ENCODE results near the gene USH2A.

The USH2A gene

DNA sequence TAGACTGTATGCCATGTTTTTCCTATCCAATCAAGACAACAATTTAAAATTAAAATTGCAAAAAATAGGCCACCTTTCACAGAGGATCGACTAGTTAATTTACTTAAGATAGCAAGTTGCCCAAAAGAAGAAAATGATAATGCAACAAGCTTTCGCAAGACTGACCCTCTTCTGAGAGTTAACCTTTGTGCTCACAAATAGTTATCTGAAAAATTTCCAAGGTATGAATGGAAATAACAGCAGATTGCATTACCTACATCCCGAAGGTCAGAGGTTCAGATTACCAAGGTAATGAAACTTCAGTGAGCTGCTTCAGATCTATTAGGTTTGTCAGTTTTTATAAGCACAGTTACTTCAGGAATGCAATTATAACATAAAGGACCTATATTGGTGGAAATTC lies 558.2 kb downstream of the USH2A start:
- H3K27me3 ChIP-seq (ENCODE audit: control insufficient read depth in 3 of 3, insufficient read depth in 3 of 3, low read depth in 1 of 3, low read length in 3 of 3) = no peaks in the 10 kb centered on the region
- no peak overlapping the region for H2AFZ ChIP-seq (ENCODE audit: low read length)
- H3K4me1 ChIP-seq (ENCODE audit: control insufficient read depth in 2 of 2, insufficient read depth in 1 of 2, low read depth in 1 of 2, low read length in 2 of 2) = no peaks in the 10 kb centered on the region
- no peak overlapping the region for H3K4me2 ChIP-seq (ENCODE audit: insufficient read depth, low read length, poor library complexity, severe bottlenecking)
- no peak overlapping the region for H2BK120ac ChIP-seq (ENCODE audit: low read depth, low read length)
- no peaks in the 10 kb centered on the region for H3K9me3 ChIP-seq (replicated peaks in 1 of 2; ENCODE audit: control insufficient read depth in 2 of 2, insufficient read depth in 1 of 2, low read depth in 1 of 2, low read length in 2 of 2)
- H3K27ac ChIP-seq (replicated peaks; ENCODE audit: low read length) = no peak overlapping the region
- H3K18ac ChIP-seq (ENCODE audit: low read length) = no peak overlapping the region
- no peak overlapping the region for H2BK15ac ChIP-seq (ENCODE audit: low read length)
- H3K36me3 ChIP-seq (replicated peaks in 1 of 2; ENCODE audit: control insufficient read depth in 2 of 2, insufficient read depth in 2 of 2, low read length in 2 of 2) = no peaks in the 10 kb centered on the region
- H3K4me3 ChIP-seq (ENCODE audit: low read length in 2 of 2) = no peak overlapping the region
- no peak for DNase-seq (ENCODE audit: low spot score)
- no peak overlapping the region for H4K8ac ChIP-seq (ENCODE audit: low read depth, low read length)
- no CpG with 5 or more reads among the region's 3 CpGs for WGBS, 2 donors (ENCODE audit: extremely low coverage in 2 of 2, insufficient read length in 2 of 2, insufficient replicate concordance in 1 of 2)
- no peak overlapping the region for H3K23ac ChIP-seq (ENCODE audit: low read depth, low read length, poor library complexity)
- no peak overlapping the region for H2BK12ac ChIP-seq (ENCODE audit: low read length)
- H3K14ac ChIP-seq (ENCODE audit: low read length) = no peak overlapping the region
- no peak overlapping the region for H4K91ac ChIP-seq (ENCODE audit: low read depth, low read length, poor library complexity)
- no peaks in the 10 kb centered on the region for H3K79me1 ChIP-seq (ENCODE audit: low read depth, low read length)
- no peak overlapping the region for H2BK5ac ChIP-seq (ENCODE audit: low read length)
- no peak overlapping the region for H2AK5ac ChIP-seq (ENCODE audit: low read depth, low read length)
- H3K9ac ChIP-seq (ENCODE audit: low read depth, low read length, poor library complexity) = no peak overlapping the region
- no peak overlapping the region for H3K4ac ChIP-seq (ENCODE audit: low read length)

DNA sequence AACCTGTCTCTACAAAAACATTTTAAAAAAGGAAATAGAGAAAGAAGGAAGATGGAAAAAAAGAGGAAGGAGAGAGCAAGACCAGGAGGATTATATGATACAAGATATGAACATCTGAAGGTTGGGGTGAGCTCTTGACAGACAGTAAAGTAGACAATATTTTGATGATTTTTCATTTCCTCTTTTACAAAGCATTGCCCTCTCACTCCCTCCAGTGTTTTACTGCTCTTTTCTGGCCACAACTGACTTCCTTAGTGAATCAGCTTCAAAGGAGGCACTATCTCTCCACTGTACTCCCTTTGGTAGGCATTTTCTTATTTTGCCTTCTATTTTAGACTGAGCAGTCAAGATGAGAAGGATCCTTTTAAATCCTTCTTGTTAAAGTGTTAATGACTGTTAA lies 559.5 kb downstream of the USH2A start:
- Histone ChIP-seq H2BK120ac (ENCODE audit: low read depth, low read length) (no peak overlapping the region), H3K4ac (ENCODE audit: low read length) (no peak overlapping the region), H2AFZ (ENCODE audit: low read length) (no peak overlapping the region), H3K18ac (ENCODE audit: low read length) (no peak overlapping the region), H3K4me1 (ENCODE audit: control insufficient read depth in 2 of 2, insufficient read depth in 1 of 2, low read depth in 1 of 2, low read length in 2 of 2) (no peaks in the 10 kb centered on the region), H3K27ac (replicated peaks; ENCODE audit: low read length) (no peak overlapping the region), H3K4me3 (ENCODE audit: low read length in 2 of 2) (no peak overlapping the region), H3K14ac (ENCODE audit: low read length) (no peak overlapping the region), H3K23ac (ENCODE audit: low read depth, low read length, poor library complexity) (no peak overlapping the region), H3K9me3 (replicated peaks in 1 of 2; ENCODE audit: control insufficient read depth in 2 of 2, insufficient read depth in 1 of 2, low read depth in 1 of 2, low read length in 2 of 2) (no peaks in the 10 kb centered on the region), H3K27me3 (ENCODE audit: control insufficient read depth in 3 of 3, insufficient read depth in 3 of 3, low read depth in 1 of 3, low read length in 3 of 3) (no peaks in the 10 kb centered on the region), H3K79me1 (ENCODE audit: low read depth, low read length) (no peaks in the 10 kb centered on the region), H2BK15ac (ENCODE audit: low read length) (no peak overlapping the region), H4K8ac (ENCODE audit: low read depth, low read length) (no peak overlapping the region), H2BK5ac (ENCODE audit: low read length) (no peak overlapping the region), H4K91ac (ENCODE audit: low read depth, low read length, poor library complexity) (no peak overlapping the region), H3K9ac (ENCODE audit: low read depth, low read length, poor library complexity) (no peak overlapping the region), H2BK12ac (ENCODE audit: low read length) (no peak overlapping the region), H3K36me3 (replicated peaks in 1 of 2; ENCODE audit: control insufficient read depth in 2 of 2, insufficient read depth in 2 of 2, low read length in 2 of 2) (no peaks in the 10 kb centered on the region), H2AK5ac (ENCODE audit: low read depth, low read length) (no peak overlapping the region), H3K4me2 (ENCODE audit: insufficient read depth, low read length, poor library complexity, severe bottlenecking) (no peak overlapping the region)
- no peak for DNase-seq (ENCODE audit: low spot score)

- Histone ChIP-seq H3K27me3 (ENCODE audit: control insufficient read depth in 3 of 3, insufficient read depth in 3 of 3, low read depth in 1 of 3, low read length in 3 of 3) (no peaks in the 10 kb centered on the region), H3K36me3 (replicated peaks in 1 of 2; ENCODE audit: control insufficient read depth in 2 of 2, insufficient read depth in 2 of 2, low read length in 2 of 2) (no peaks in the 10 kb centered on the region), H3K14ac (ENCODE audit: low read length) (no peak overlapping the region), H3K9me3 (replicated peaks in 1 of 2; ENCODE audit: control insufficient read depth in 2 of 2, insufficient read depth in 1 of 2, low read depth in 1 of 2, low read length in 2 of 2) (no peaks in the 10 kb centered on the region), H4K8ac (ENCODE audit: low read depth, low read length) (no peak overlapping the region), H2BK15ac (ENCODE audit: low read length) (no peak overlapping the region), H2AFZ (ENCODE audit: low read length) (no peak overlapping the region), H2BK120ac (ENCODE audit: low read depth, low read length) (no peak overlapping the region), H3K9ac (ENCODE audit: low read depth, low read length, poor library complexity) (no peak overlapping the region), H3K23ac (ENCODE audit: low read depth, low read length, poor library complexity) (no peak overlapping the region), H2BK5ac (ENCODE audit: low read length) (no peak overlapping the region), H3K4me1 (ENCODE audit: control insufficient read depth in 2 of 2, insufficient read depth in 1 of 2, low read depth in 1 of 2, low read length in 2 of 2) (no peaks in the 10 kb centered on the region), H3K4ac (ENCODE audit: low read length) (no peak overlapping the region), H4K91ac (ENCODE audit: low read depth, low read length, poor library complexity) (no peak overlapping the region), H3K79me1 (ENCODE audit: low read depth, low read length) (no peaks in the 10 kb centered on the region), H2BK12ac (ENCODE audit: low read length) (no peak overlapping the region), H3K27ac (replicated peaks; ENCODE audit: low read length) (no peak overlapping the region), H3K18ac (ENCODE audit: low read length) (no peak overlapping the region), H3K4me2 (ENCODE audit: insufficient read depth, low read length, poor library complexity, severe bottlenecking) (no peak overlapping the region), H2AK5ac (ENCODE audit: low read depth, low read length) (no peak overlapping the region), H3K4me3 (ENCODE audit: low read length in 2 of 2) (no peak overlapping the region)
- no CpG with 5 or more reads among the region's 3 CpGs for WGBS, 2 donors (ENCODE audit: extremely low coverage in 2 of 2, insufficient read length in 2 of 2, insufficient replicate concordance in 1 of 2)
- no peak for DNase-seq (ENCODE audit: low spot score)
Observed at GRCh38 chr1:215860833-215861232, 562.4 kb downstream of the USH2A start.

DNA sequence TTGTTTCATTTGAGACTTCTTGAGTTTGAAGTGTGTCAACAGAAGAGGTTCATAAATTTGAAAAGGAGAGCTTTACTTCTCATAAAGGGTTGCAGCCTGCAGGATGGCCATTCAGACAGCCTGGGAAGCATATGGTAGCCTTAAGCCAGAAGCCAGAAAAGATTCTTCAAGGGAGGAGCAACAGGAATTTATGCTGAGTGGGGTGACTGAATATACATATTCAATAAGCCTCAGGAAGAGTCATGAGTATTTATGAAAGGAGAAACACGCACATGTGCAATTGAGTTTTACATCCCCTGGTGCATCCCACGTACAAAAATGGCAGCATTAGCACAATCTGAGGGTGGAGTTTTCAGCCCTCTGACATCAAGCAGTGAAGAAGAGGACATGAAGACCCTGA lies 565.9 kb downstream of the USH2A start:
- H3K4me3 ChIP-seq (ENCODE audit: low read length in 2 of 2) = no peak overlapping the region
- no CpG with 5 or more reads among the region's 2 CpGs for WGBS, 2 donors (ENCODE audit: extremely low coverage in 2 of 2, insufficient read length in 2 of 2, insufficient replicate concordance in 1 of 2)

More for the DNA sequence above, 565.9 kb downstream of the USH2A start:
- no peak for DNase-seq (ENCODE audit: low spot score)
- Histone ChIP-seq H3K4me1 (ENCODE audit: control insufficient read depth in 2 of 2, insufficient read depth in 1 of 2, low read depth in 1 of 2, low read length in 2 of 2) (no peaks in the 10 kb centered on the region), H3K4me2 (ENCODE audit: insufficient read depth, low read length, poor library complexity, severe bottlenecking) (no peak overlapping the region), H3K9me3 (replicated peaks in 1 of 2; ENCODE audit: control insufficient read depth in 2 of 2, insufficient read depth in 1 of 2, low read depth in 1 of 2, low read length in 2 of 2) (peaks cover 0 to 2% of the 10 kb centered on the region in 2 donors), H2BK12ac (ENCODE audit: low read length) (no peak overlapping the region), H3K18ac (ENCODE audit: low read length) (no peak overlapping the region), H3K36me3 (replicated peaks in 1 of 2; ENCODE audit: control insufficient read depth in 2 of 2, insufficient read depth in 2 of 2, low read length in 2 of 2) (no peaks in the 10 kb centered on the region), H3K23ac (ENCODE audit: low read depth, low read length, poor library complexity) (no peak overlapping the region), H2BK15ac (ENCODE audit: low read length) (no peak overlapping the region), H3K79me1 (ENCODE audit: low read depth, low read length) (no peaks in the 10 kb centered on the region), H2BK120ac (ENCODE audit: low read depth, low read length) (no peak overlapping the region), H3K14ac (ENCODE audit: low read length) (no peak overlapping the region), H2AK5ac (ENCODE audit: low read depth, low read length) (no peak overlapping the region), H3K9ac (ENCODE audit: low read depth, low read length, poor library complexity) (no peak overlapping the region), H3K27me3 (ENCODE audit: control insufficient read depth in 3 of 3, insufficient read depth in 3 of 3, low read depth in 1 of 3, low read length in 3 of 3) (no peaks in the 10 kb centered on the region), H3K4ac (ENCODE audit: low read length) (no peak overlapping the region), H2AFZ (ENCODE audit: low read length) (no peak overlapping the region), H4K8ac (ENCODE audit: low read depth, low read length) (no peak overlapping the region), H2BK5ac (ENCODE audit: low read length) (no peak overlapping the region), H4K91ac (ENCODE audit: low read depth, low read length, poor library complexity) (no peak overlapping the region), H3K27ac (replicated peaks; ENCODE audit: low read length) (no peak overlapping the region)

Data from neuronal stem cell (in vitro differentiated cells).